Endodermal cell (in vitro differentiated cells): ENCODE data around the gene DDX21. TPM values are rescaled to one million over a fixed set of nuclear protein-coding genes. Genes with fewer than 3 reads are reported as not detected.

Experiments used
- DNase-seq: peaks from one replicate; pipeline ENCODE4 v3.0.0-alpha.2; 2017
- H3K27ac ChIP-seq: 2 replicates; pipeline ENCODE4 v1.5.1; 2013; ENCODE audit warnings: mild to moderate bottlenecking, low read depth, low read length, moderate library complexity
- H3K27me3 ChIP-seq: 2 replicates; pipeline ENCODE4 v1.6.1; 2013; ENCODE audit warnings: mild to moderate bottlenecking, low read length, moderate library complexity; ENCODE audit not compliant: insufficient read depth, control insufficient read depth, poor library complexity, severe bottlenecking
- H3K36me3 ChIP-seq: 2 replicates; pipeline ENCODE4 v1.7.0; 2013; ENCODE audit warnings: mild to moderate bottlenecking, low read length, moderate library complexity; ENCODE audit not compliant: control insufficient read depth, insufficient read depth
- H3K4me1 ChIP-seq: one replicate; pipeline ENCODE4 v1.7.0; 2013; ENCODE audit warnings: low read length; ENCODE audit not compliant: control insufficient read depth, insufficient read depth
- H3K4me3 ChIP-seq: 2 replicates; pipeline ENCODE4 v1.5.1; 2013; ENCODE audit warnings: mild to moderate bottlenecking, low read length, moderate library complexity
- H3K9ac ChIP-seq: 2 replicates; pipeline ENCODE4 v1.6.1; 2013; ENCODE audit warnings: mild to moderate bottlenecking, low read length, moderate library complexity; ENCODE audit not compliant: poor library complexity, severe bottlenecking; ENCODE audit errors: extremely low read depth
- H3K9me3 ChIP-seq: 2 replicates; pipeline ENCODE4 v1.6.1; 2013; ENCODE audit warnings: mild to moderate bottlenecking, low read length, moderate library complexity; ENCODE audit not compliant: control insufficient read depth
- H3K27ac Mint-ChIP-seq: 2 replicates; pipeline ENCODE4 v1.8.0; 2020; ENCODE audit warnings: mixed read lengths
- H3K27me3 Mint-ChIP-seq: 2 replicates; pipeline ENCODE4 v1.8.0; 2021; ENCODE audit warnings: mild to moderate bottlenecking, mixed read lengths; ENCODE audit not compliant: insufficient read depth
- H3K36me3 Mint-ChIP-seq: 2 replicates; pipeline ENCODE4 v1.8.0; 2020; ENCODE audit warnings: low read depth, mixed read lengths
- H3K4me1 Mint-ChIP-seq: 2 replicates; pipeline ENCODE4 v1.8.0; 2020; ENCODE audit warnings: mixed read lengths
- H3K4me3 Mint-ChIP-seq: 2 replicates; pipeline ENCODE4 v1.8.0; 2020; ENCODE audit warnings: mild to moderate bottlenecking, moderate library complexity, mixed read lengths
- H3K9me3 Mint-ChIP-seq: 2 replicates; pipeline ENCODE4 v1.8.0; 2020; ENCODE audit warnings: mild to moderate bottlenecking, mixed read lengths
- CTCF ChIP-seq: fragments of 200-600 bp; sonication (generic); conservative IDR thresholded peaks from 2 replicates; pipeline ENCODE4 v1.5.0; 2021; ENCODE audit warnings: antibody characterized with exemption, mild to moderate bottlenecking
- WGBS, 2 experiments: methylation state at CpG; one replicate each; pipeline versions ENCODE4 v1.1.5 to v1.1.7; 2013; ENCODE audit warnings: missing lambda C conversion rate in 2 of 2, mixed read lengths in 1 of 2; ENCODE audit not compliant: insufficient coverage in 1 of 2, insufficient read length in 1 of 2; 5-methylcytosine and 5-hydroxymethylcytosine counted together
- total RNA-seq, 2 donors: library from RNA; stranded (reverse); fragmentation: NEBNext Ultra II Directional in 1 of 2; extraction: Animal tissue kit (Norgen Biotek cat#: 25700) in 1 of 2; gene quantifications; 2 replicates in 1 of 2; 3 replicates in 1 of 2; pipeline ENCODE4 v1.2.1, GENCODE V29; 2021

Gene DDX21
- total RNA-seq, 2 donors from 2014 or later: 64.7 to 78.7 TPM

- H3K27me3 ChIP-seq: no peaks in the 10 kb centered on the region
- H3K4me1 Mint-ChIP-seq: peaks cover 6% of the 10 kb centered on the region
- no peaks in the 10 kb centered on the region for H3K9me3 Mint-ChIP-seq
- peak overlapping the region; percentile 96 for H3K4me3 Mint-ChIP-seq
- H3K36me3 Mint-ChIP-seq: peaks cover 27% of the 10 kb centered on the region
- peak overlapping the region; percentile 36 for H3K27ac ChIP-seq
- WGBS, 2 experiments: 13 to 23% methylated on average over 10 to 16 of the region's 16 CpGs
- no peaks in the 10 kb centered on the region for H3K27me3 Mint-ChIP-seq
- peaks cover 15% of the 10 kb centered on the region for H3K36me3 ChIP-seq
- no peaks in the 10 kb centered on the region for H3K4me1 ChIP-seq
- no peak for DNase-seq
- TF ChIP-seq CTCF: no peak
- peak overlapping the region; percentile 91 for H3K4me3 ChIP-seq
- H3K27ac Mint-ChIP-seq: peak overlapping the region; percentile 98
- no peaks in the 10 kb centered on the region for H3K9me3 ChIP-seq
- peak overlapping the region; percentile 94 for H3K9ac ChIP-seq
These were observed 577 bp upstream of the DDX21 start for GRCh38 chr10:68955355-68955831.

- Histone ChIP-seq H3K4me3 (peak overlapping the region; percentile 91), H3K9ac (peak overlapping the region; percentile 94), H3K9me3 (no peaks in the 10 kb centered on the region), H3K4me1 (no peaks in the 10 kb centered on the region), H3K27me3 (no peaks in the 10 kb centered on the region), H3K36me3 (peaks cover 31% of the 10 kb centered on the region), H3K27ac (no peak overlapping the region)
- Mint-ChIP-seq H3K4me3 (peak overlapping the region; percentile 96), H3K27ac (peak overlapping the region; percentile 98), H3K9me3 (no peaks in the 10 kb centered on the region), H3K4me1 (peaks cover 6% of the 10 kb centered on the region), H3K36me3 (peaks cover 39% of the 10 kb centered on the region), H3K27me3 (no peaks in the 10 kb centered on the region)
- 47 to 49% methylated on average over 6 to 7 of the region's 7 CpGs for WGBS, 2 experiments
- TF ChIP-seq CTCF: no peak
- no peak for DNase-seq
These were observed 1.3 kb downstream of the DDX21 start for GRCh38 chr10:68957284-68957615.

GRCh38 chr10:68957654-68958053, 1.7 kb downstream of the DDX21 start:
- peak overlapping the region; percentile 98 for H3K27ac Mint-ChIP-seq
- H3K36me3 Mint-ChIP-seq: peaks cover 40% of the 10 kb centered on the region
- peaks cover 6% of the 10 kb centered on the region for H3K4me1 Mint-ChIP-seq
- DNase-seq: no peak
- Histone ChIP-seq H3K27me3 (no peaks in the 10 kb centered on the region), H3K4me3 (peak overlapping the region; percentile 91), H3K9ac (peak overlapping the region; percentile 94), H3K36me3 (peaks cover 36% of the 10 kb centered on the region), H3K9me3 (no peaks in the 10 kb centered on the region), H3K4me1 (no peaks in the 10 kb centered on the region), H3K27ac (no peak overlapping the region)
- peak overlapping the region; percentile 96 for H3K4me3 Mint-ChIP-seq
- WGBS, 2 experiments: 80 to 86% methylated on average over 2 to 3 of the region's 3 CpGs
- TF ChIP-seq CTCF: no peak
- no peaks in the 10 kb centered on the region for H3K9me3 Mint-ChIP-seq
- no peaks in the 10 kb centered on the region for H3K27me3 Mint-ChIP-seq
